IPS-15b (cell line): ENCODE results near the gene RPS6KB2.
"Not testable (repeated sequence)": the region's sequence is repeated elsewhere in the genome, so short reads cannot be mapped to it uniquely, and the experiment has no call there.

Experiments
- H3K27me3 ChIP-seq: one replicate; pipeline ENCODE4 v1.6.1; 2013; ENCODE audit warnings: low read length; ENCODE audit not compliant: control insufficient read depth, insufficient read depth
- H3K36me3 ChIP-seq: one replicate; pipeline ENCODE4 v1.6.1; 2013; ENCODE audit warnings: low read length; ENCODE audit not compliant: control insufficient read depth, insufficient read depth
- H3K4me1 ChIP-seq: one replicate; pipeline ENCODE4 v1.6.1; 2013; ENCODE audit warnings: mild to moderate bottlenecking, low read length; ENCODE audit not compliant: control insufficient read depth, insufficient read depth
- H3K4me3 ChIP-seq: one replicate; pipeline ENCODE4 v1.5.1; 2013; ENCODE audit warnings: low read depth, low read length
- H3K9ac ChIP-seq: one replicate; pipeline ENCODE4 v1.6.1; 2013; ENCODE audit warnings: low read depth, mild to moderate bottlenecking, low read length
- H3K9me3 ChIP-seq: one replicate; pipeline ENCODE4 v1.6.1; 2013; ENCODE audit warnings: mild to moderate bottlenecking, low read length; ENCODE audit not compliant: control insufficient read depth, insufficient read depth

The RPS6KB2 gene

DNA sequence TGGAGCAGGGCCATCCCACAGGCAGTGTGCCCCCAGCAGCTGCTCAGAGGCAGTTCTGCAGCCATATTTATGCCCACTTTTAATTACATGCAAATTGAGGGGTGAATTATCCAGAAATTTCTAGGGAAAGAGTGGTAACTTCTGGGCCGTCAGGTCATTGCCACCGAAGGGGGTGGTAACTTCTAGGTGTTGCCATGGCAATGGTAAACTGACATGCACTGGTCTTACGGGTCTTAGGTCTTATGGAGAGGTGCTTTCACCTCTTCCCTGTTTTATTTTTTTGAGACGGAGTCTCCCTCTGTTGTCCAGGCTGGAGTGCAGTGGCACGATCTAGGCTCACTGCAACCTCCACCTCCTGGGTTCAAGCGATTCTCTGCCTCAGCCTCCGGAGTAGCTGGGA is 44.6 kb downstream of the RPS6KB2 start:
- Histone ChIP-seq H3K9me3 (no peaks in the 10 kb centered on the region), H3K36me3 (no peaks in the 10 kb centered on the region), H3K4me3 (no peak overlapping the region), H3K27me3 (no peaks in the 10 kb centered on the region), H3K9ac (no peak overlapping the region), H3K4me1 (no peaks in the 10 kb centered on the region)

DNA sequence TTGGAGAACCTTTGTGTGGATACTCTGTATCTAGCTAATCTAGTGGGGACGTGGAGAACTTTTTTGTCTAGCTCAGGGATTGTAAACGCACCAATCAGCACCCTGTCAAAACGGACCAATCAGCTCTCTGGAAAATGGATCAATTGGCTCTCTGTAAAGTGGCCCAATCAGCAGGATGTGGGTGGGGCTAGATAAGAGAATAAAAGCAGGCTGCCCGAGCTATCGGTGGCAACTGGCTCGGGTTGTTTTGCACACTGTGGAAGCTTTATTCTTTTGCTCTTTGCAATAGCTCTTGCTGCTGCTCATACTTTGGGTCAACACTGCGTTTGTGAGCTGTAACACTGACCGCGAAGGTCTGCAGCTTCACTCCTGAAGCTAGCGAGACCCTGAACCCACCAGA is 48.4 kb downstream of the RPS6KB2 start:
- H3K27me3 ChIP-seq, H3K9ac ChIP-seq, H3K9me3 ChIP-seq, H3K4me3 ChIP-seq, H3K4me1 ChIP-seq, H3K36me3 ChIP-seq: not testable (repeated sequence)

GRCh38 chr11:67477344-67478050 is 49.2 kb downstream of the RPS6KB2 start:
- H3K9me3 ChIP-seq, H3K9ac ChIP-seq, H3K36me3 ChIP-seq, H3K27me3 ChIP-seq, H3K4me3 ChIP-seq, H3K4me1 ChIP-seq: not testable (repeated sequence)

GRCh38 chr11:67482275-67482826 is 54.1 kb downstream of the RPS6KB2 start:
- Histone ChIP-seq H3K4me3 (peak overlapping the region; percentile 88), H3K36me3 (peaks cover 5% of the 10 kb centered on the region), H3K9ac (no peak overlapping the region), H3K9me3 (no peaks in the 10 kb centered on the region), H3K27me3 (peaks cover 6% of the 10 kb centered on the region), H3K4me1 (no peaks in the 10 kb centered on the region)

GRCh38 chr11:67482827-67483798 is 54.8 kb downstream of the RPS6KB2 start, which contains the start of gene AIP:
AIP (plus strand) TSS chr11:67483026; CDS start chr11:67483159, 133 bp downstream.
- Histone ChIP-seq H3K4me1 (no peaks in the 10 kb centered on the region), H3K27me3 (peaks cover 6% of the 10 kb centered on the region), H3K36me3 (peaks cover 5% of the 10 kb centered on the region), H3K4me3 (peak within 1 kb of the TSS; percentile 88), H3K9ac (peak within 1 kb of the TSS; percentile 28), H3K9me3 (no peaks in the 10 kb centered on the region)

DNA sequence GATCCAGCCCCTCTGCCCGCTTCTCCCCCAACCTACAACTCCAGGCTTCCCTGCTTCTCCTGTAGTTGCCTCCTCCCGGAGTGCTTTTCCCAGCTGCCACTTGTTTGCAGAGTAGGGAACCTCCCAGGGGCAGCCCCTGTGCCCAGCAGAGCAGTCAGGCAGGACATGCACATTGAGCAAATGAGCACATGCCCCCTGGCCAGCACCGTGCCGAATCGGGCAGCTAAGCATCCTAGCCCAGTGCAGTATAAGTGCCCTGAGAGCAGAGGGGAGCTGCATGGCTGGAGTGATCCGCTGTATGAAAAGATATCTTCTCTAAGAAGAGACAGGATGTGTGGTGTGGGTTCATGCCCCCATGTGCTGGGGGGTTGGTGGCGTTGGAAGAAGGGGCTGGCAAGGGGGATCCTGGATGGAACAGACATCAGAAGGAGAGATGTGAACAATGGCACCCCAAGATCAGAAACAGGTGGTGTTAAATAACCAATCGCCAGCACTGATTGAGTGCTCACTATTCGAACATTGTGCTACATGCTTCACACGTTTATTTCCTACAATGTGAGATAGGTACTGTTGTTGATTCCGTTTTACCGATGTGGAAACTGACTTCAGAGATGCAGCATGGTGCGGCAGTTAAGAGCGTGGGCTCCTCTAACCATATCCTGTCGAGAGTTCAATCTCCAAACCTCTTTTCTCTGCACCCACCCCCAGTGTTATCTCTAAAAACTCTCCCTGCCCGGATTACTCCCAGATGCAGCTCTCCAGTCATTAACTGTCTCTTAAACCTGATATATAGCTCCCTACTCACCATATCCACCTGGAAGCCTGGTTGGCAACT is 55.8 kb downstream of the RPS6KB2 start:
- no peaks in the 10 kb centered on the region for H3K9me3 ChIP-seq
- H3K4me1 ChIP-seq: no peaks in the 10 kb centered on the region
- H3K27me3 ChIP-seq: peaks cover 6% of the 10 kb centered on the region
- peaks cover 5% of the 10 kb centered on the region for H3K36me3 ChIP-seq
- H3K9ac ChIP-seq: no peak overlapping the region
- H3K4me3 ChIP-seq: peak overlapping the region; percentile 88

DNA sequence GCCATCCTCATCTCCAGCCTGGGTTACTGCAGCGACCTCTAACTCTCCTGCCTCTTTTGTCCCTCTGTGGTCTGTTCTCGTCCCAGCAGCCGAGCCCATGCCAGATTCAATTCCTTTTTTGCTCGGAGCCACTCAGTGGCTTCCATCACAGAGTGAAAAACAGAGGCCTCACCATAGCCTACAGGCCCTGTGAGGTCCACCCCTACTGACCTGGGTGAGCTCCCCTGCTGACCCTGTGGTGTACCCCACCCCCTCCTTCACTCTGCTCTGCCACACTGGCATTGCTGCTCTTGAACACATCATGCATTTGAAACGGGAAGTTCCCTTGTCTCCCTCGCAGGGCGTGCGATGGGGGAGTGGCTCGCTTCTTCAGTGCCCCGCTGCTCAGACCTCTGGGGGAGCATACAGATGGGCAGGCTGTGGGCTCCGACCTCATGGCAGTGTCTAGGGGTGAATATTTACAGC is 56.6 kb downstream of the RPS6KB2 start:
- Histone ChIP-seq H3K27me3 (peaks cover 6% of the 10 kb centered on the region), H3K4me3 (no peak overlapping the region), H3K4me1 (no peaks in the 10 kb centered on the region), H3K36me3 (peaks cover 6% of the 10 kb centered on the region), H3K9me3 (no peaks in the 10 kb centered on the region), H3K9ac (no peak overlapping the region)
